SK-N-SH treated with all-trans-retinoic acid at 6 μM for 48 hours (cell line): ENCODE measurements around the gene CROCC2.

Source experiments
- ARNTL ChIP-seq: fragments of 450-650 bp; formaldehyde crosslinking; IDR thresholded peaks from 2 replicates; pipeline ENCODE4 v1.5.0; 2020; ENCODE audit warnings: low read depth, mild to moderate bottlenecking, moderate library complexity, borderline replicate concordance
- ESRRG ChIP-seq: fragments of 250-450 bp; sonication (Bioruptor Pico); IDR thresholded peaks from 2 replicates; pipeline ENCODE4 v1.6.1; 2021; ENCODE audit warnings: mild to moderate bottlenecking
- TF ChIP-seq, protein P1 (sequence below): fragments of 250-450 bp; sonication (Bioruptor Pico); IDR thresholded peaks from 2 replicates; pipeline ENCODE4 v1.5.1; 2021; ENCODE audit warnings: mild to moderate bottlenecking, moderate library complexity

DNA sequence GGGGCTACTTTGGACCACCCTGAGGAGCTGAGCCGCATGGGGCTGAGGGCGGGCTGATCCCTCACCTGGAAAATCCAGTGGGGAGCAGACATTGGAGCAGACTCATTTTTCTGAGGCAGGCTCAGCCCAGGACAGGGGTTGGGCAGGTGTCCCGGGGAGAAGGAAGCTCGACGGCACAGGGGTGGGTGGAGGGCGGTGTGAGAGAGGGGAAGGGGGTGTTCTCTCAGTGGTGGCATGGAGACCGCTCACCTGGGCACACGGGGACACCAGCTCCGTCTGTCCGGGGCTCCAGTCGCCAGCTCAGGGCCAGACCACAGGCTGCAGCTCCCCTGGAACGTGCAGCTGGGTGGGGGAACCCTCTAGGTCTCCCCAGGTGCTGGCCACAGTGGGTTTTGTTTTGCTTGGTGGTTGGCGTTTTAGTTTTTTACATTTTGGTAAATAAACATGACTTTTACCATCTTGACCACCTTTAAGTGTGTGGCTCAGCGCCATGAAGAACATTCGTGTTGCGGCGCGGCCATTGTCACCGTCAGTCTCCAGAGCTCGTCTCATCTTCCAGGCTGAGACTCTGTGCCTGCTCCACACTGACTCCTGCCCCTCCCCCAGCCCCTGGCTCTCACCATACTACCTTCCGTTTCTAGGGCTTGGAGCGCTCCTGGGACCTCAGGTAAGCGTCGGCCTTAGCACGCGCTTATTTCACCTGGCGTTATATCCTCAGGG, 5.8 kb upstream of the CROCC2 start:
- TF ChIP-seq ESRRG (CRISPR knock-in tag) (no peak), ARNTL (no peak)
- TF ChIP-seq, protein P1, sequence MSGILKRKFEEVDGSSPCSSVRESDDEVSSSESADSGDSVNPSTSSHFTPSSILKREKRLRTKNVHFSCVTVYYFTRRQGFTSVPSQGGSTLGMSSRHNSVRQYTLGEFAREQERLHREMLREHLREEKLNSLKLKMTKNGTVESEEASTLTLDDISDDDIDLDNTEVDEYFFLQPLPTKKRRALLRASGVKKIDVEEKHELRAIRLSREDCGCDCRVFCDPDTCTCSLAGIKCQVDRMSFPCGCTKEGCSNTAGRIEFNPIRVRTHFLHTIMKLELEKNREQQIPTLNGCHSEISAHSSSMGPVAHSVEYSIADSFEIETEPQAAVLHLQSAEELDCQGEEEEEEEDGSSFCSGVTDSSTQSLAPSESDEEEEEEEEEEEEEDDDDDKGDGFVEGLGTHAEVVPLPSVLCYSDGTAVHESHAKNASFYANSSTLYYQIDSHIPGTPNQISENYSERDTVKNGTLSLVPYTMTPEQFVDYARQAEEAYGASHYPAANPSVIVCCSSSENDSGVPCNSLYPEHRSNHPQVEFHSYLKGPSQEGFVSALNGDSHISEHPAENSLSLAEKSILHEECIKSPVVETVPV (CRISPR knock-in tag): no peak
